BJ (cell line): ENCODE measurements around the gene APLF. TPM values are rescaled to one million over a fixed set of nuclear protein-coding genes. Genes with fewer than 3 reads are reported as not detected.

Experiments
- CTCF ChIA-PET: fragments of 350-600 bp; formaldehyde crosslinking; extraction: SDS; loops from one replicate; lab custom pipeline; 2021; ENCODE audit warnings: antibody characterized with exemption, inconsistent platforms; lab: Yijun Ruan, JAX
- POLR2A ChIA-PET: fragments of 300-600 bp; sonication (Branson Sonifier 250); formaldehyde crosslinking; extraction: SDS; loops from one replicate; lab custom pipeline; 2021; ENCODE audit warnings: antibody characterized with exemption; lab: Charles Lee
- DNase-seq: peaks from one replicate; pipeline ENCODE4 v3.0.0-alpha.2; 2011; ENCODE audit warnings: low read depth
- H3K27me3 ChIP-seq: 2 replicates; pipeline ENCODE4 v1.6.0; 2011; ENCODE audit warnings: low read length; ENCODE audit not compliant: control insufficient read depth, insufficient read depth
- H3K36me3 ChIP-seq: 2 replicates; pipeline ENCODE4 v1.5.1; 2011; ENCODE audit warnings: low read length; ENCODE audit not compliant: control insufficient read depth, insufficient read depth
- H3K4me3 ChIP-seq: 2 replicates; pipeline ENCODE4 v1.5.1; 2011; ENCODE audit warnings: low read depth, mild to moderate bottlenecking, control low read depth, low read length
- polyA plus RNA-seq: library from polyadenylated mRNA; depleted of rRNA; stranded (reverse); fragments of >200 nt; gene quantifications from 2 replicates; pipeline ENCODE4 v1.2.3, GENCODE V29; 2011
- TF ChIP-seq, protein P1 (sequence below): IDR thresholded peaks from 2 replicates; pipeline ENCODE4 v1.5.1; 2011; ENCODE audit warnings: low read depth, mild to moderate bottlenecking, control low read depth, inconsistent platforms, low read length, moderate library complexity; ENCODE audit not compliant: insufficient read depth

The APLF gene
- polyA plus RNA-seq, 1 experiment: 1.2 TPM

DNA sequence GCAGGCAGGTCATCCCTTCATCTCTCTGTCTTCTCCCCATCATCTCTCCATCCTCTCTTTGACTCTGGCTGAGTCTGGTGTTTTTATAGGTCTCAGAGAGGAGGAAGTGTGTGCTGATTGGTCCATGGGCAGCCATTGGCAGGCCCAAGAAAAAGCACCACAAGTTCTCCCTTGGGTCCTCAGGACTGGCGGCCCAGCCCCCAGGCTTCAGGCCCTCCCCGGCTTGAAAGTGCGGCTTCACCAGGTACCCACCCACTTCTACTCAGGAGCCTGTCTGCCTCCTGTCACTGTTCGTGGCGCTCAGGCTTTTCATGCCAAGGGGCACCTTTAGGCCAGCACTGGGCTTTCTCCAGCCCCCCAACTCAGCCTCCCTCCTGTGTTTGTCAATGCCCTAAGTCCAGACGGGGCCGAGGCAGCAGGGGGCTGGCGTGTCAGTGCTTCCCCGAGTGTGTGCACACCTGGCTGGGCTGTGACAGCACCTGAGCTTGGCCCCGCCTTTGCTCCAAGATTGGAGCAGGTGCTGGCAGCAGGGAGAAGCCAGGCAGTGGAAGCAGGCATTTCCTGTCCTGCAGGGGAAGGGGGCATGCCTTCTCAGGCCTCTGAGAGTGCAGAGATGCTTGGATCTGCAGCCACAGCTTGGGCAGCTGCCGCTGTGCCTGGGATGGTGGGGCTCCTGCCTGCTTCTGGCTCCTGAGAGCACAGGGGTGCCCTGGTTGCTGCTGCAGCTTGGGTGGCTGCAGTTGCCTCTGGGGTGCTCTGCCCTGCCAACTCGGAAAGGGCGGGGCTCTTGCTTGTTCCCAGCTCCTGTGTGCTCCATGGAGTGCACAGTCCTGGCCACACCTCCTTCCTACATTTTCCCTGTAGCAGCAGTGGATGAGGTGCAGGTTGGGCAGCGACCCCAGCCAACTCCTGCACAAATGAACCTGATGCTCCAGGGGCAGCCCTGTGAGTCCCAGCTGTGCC lies 34.4 kb upstream of the APLF start:
- Histone ChIP-seq H3K36me3 (no peaks in the 10 kb centered on the region), H3K4me3 (no peak overlapping the region), H3K27me3 (peaks cover 2% of the 10 kb centered on the region)
- CTCF ChIA-PET: interaction anchor here (1.2 to 1.5 kb wide), 3 partner anchors 9 to 311 kb away, joined by 4 to 5 read pairs (median 4); no protein-coding TSS in a partner anchor
- TF ChIP-seq, protein P1, sequence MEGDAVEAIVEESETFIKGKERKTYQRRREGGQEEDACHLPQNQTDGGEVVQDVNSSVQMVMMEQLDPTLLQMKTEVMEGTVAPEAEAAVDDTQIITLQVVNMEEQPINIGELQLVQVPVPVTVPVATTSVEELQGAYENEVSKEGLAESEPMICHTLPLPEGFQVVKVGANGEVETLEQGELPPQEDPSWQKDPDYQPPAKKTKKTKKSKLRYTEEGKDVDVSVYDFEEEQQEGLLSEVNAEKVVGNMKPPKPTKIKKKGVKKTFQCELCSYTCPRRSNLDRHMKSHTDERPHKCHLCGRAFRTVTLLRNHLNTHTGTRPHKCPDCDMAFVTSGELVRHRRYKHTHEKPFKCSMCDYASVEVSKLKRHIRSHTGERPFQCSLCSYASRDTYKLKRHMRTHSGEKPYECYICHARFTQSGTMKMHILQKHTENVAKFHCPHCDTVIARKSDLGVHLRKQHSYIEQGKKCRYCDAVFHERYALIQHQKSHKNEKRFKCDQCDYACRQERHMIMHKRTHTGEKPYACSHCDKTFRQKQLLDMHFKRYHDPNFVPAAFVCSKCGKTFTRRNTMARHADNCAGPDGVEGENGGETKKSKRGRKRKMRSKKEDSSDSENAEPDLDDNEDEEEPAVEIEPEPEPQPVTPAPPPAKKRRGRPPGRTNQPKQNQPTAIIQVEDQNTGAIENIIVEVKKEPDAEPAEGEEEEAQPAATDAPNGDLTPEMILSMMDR: no peak
- POLR2A ChIA-PET: no interaction called here
- DNase-seq: no peak

- Histone ChIP-seq H3K36me3 (no peaks in the 10 kb centered on the region), H3K4me3 (no peak overlapping the region), H3K27me3 (peaks cover 2% of the 10 kb centered on the region)
- ChIA-PET POLR2A (no interaction called here), CTCF (no interaction called here)
- DNase-seq: no peak
- TF ChIP-seq, protein P1: no peak
Measured at GRCh38 chr2:68434981-68435380, 32.4 kb upstream of the APLF start.

DNA sequence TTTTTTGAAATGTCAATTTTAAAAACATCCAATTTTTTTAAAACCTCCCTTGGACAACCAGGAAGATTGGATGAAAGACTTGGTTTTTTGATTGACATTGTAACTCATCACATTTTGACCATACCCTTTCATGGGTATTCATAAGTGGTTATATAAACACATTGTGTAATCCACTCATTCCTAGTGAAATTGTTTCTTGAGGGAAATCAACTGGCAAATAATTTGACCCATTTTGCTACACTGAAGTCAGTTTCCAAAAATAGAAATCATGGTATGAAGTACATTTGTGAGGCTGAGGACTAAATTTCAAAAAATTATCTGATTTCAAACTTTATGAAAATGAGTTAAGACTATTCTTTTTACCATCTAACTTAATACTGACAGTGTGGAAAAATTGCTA lies 31.8 kb upstream of the APLF start:
- TF ChIP-seq, protein P1: no peak
- no peak for DNase-seq
- ChIA-PET CTCF (interaction anchor here (2.1 kb wide), 1 partner anchor 313 kb away, joined by 10 read pairs; no protein-coding TSS in a partner anchor), POLR2A (no interaction called here)
- Histone ChIP-seq H3K27me3 (peaks cover 2% of the 10 kb centered on the region), H3K4me3 (no peak overlapping the region), H3K36me3 (no peaks in the 10 kb centered on the region)

DNA sequence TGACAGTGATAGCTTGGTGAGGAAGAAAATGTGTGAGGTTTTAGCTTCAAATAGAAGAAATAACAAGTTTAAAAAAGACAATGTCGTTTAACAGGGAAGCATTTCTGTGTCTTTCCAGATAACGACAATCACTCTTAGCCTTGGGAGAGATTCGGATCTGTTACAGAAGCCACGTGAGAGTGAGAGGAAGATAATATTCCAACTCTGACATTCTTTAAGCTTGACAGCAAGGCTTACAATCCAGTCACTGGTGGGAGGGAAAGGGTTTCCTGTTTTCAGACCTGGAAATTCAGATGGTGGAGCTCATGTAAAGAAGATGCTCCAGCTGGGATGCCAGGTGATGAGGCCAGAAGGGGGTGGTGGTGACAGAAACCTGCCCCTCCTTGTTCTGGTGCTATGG lies 31.1 kb upstream of the APLF start:
- ChIA-PET CTCF (interaction anchor here (0.8 to 2.1 kb wide), 4 partner anchors 12 to 314 kb away, joined by 3 to 10 read pairs (median 4); partner anchors contain the start of genes APLF and FBXO48), POLR2A (no interaction called here)
- H3K4me3 ChIP-seq: no peak overlapping the region
- peaks cover 2% of the 10 kb centered on the region for H3K27me3 ChIP-seq
- no peaks in the 10 kb centered on the region for H3K36me3 ChIP-seq
- no peak for DNase-seq
- TF ChIP-seq, protein P1: no peak
